ENCODE measurements around the gene CHFR.

The CHFR gene

GRCh38 chr12:132827763-132828703 lies 59.4 kb downstream of the CHFR start:
- TF ChIP-seq CTCF (IDR thresholded peaks at IDR 0.05; ENCODE audit: extremely low read depth, insufficient read depth, missing control alignments): no peak
- DNase-seq (ENCODE audit: low spot score): peak; percentile 67
- in situ Hi-C loops (cut with MboI; ENCODE audit: low pct_unique_long_range_greater_than_20kb, low sequenced_read_pairs, unreplicated experiment): no loop called here

DNA sequence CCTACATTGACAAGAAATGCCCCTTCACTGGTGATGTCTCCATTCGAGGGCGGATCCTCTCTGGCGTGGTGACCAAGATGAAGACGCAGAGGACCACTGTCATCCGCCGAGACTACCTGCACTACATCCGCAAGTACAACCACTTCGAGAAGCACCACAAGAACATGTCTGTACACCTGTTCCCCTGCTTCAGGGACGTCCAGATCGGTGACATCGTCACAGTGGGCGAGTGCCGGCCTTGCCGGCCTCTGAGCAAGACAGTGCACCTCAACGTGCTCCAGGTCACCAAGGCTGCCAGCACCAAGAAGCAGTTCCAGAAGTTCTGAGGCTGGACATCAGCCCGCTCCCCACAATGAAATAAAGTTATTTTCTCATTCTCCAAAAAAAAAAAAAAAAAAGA lies 61.5 kb downstream of the CHFR start:
- no peak for DNase-seq (ENCODE audit: low spot score)
- no peak for TF ChIP-seq CTCF (IDR thresholded peaks at IDR 0.05; ENCODE audit: extremely low read depth, insufficient read depth, missing control alignments)
- in situ Hi-C loops (cut with MboI; ENCODE audit: low pct_unique_long_range_greater_than_20kb, low sequenced_read_pairs, unreplicated experiment): no loop called here

- no peak for DNase-seq (ENCODE audit: low spot score)
- in situ Hi-C loops (cut with MboI; ENCODE audit: low pct_unique_long_range_greater_than_20kb, low sequenced_read_pairs, unreplicated experiment): no loop called here
- TF ChIP-seq CTCF (IDR thresholded peaks at IDR 0.05; ENCODE audit: extremely low read depth, insufficient read depth, missing control alignments): no peak
These were observed 62.3 kb downstream of the CHFR start for GRCh38 chr12:132825089-132825488.

GRCh38 chr12:132824053-132824452 lies 63.4 kb downstream of the CHFR start:
- no peak for TF ChIP-seq CTCF (IDR thresholded peaks at IDR 0.05; ENCODE audit: extremely low read depth, insufficient read depth, missing control alignments)
- no peak for DNase-seq (ENCODE audit: low spot score)
- in situ Hi-C loops (cut with MboI; ENCODE audit: low pct_unique_long_range_greater_than_20kb, low sequenced_read_pairs, unreplicated experiment): no loop called here

DNA sequence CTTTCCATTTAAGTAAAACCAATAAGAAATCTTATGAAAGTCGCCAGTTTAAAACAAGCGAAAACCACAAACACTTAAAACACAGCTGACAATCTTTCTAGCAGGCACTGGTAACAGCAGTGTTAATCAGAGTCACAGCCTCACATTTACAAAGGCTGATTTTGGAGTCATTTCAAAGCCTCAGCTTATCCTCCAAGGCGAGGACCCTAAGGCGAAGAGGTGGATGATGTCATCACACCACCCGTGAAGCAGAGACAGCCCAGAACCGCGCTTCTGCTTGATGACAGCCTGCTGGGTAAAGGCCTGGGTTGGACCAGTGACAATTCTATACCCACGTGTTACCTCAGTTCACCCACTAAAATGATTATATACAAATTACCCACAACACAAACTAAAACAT lies 68.8 kb downstream of the CHFR start:
- no peak for DNase-seq (ENCODE audit: low spot score)
- TF ChIP-seq CTCF (IDR thresholded peaks at IDR 0.05; ENCODE audit: extremely low read depth, insufficient read depth, missing control alignments): no peak
- in situ Hi-C loops (cut with MboI; ENCODE audit: low pct_unique_long_range_greater_than_20kb, low sequenced_read_pairs, unreplicated experiment): no loop called here

GRCh38 chr12:132814232-132814631 lies 73.2 kb downstream of the CHFR start:
- no peak for DNase-seq (ENCODE audit: low spot score)
- TF ChIP-seq CTCF (IDR thresholded peaks at IDR 0.05; ENCODE audit: extremely low read depth, insufficient read depth, missing control alignments): no peak
- in situ Hi-C loops (cut with MboI; ENCODE audit: low pct_unique_long_range_greater_than_20kb, low sequenced_read_pairs, unreplicated experiment): no loop called here

All from GM13977 (cell line).